GM18519 (cell line): Measurements from ENCODE around the gene VASH2.
"Not testable (repeated sequence)": the region's sequence is repeated elsewhere in the genome, so short reads cannot be mapped to it uniquely, and the experiment has no call there.

ENCODE experiments used
- ATAC-seq: cut with Tn5 transposase; IDR thresholded peaks from one replicate; pipeline ENCODE4 v1.9.1; 2021; ENCODE audit warnings: mild to moderate bottlenecking, moderate library complexity; ENCODE audit not compliant: unreplicated experiment, low FRiP score

VASH2 gene

DNA sequence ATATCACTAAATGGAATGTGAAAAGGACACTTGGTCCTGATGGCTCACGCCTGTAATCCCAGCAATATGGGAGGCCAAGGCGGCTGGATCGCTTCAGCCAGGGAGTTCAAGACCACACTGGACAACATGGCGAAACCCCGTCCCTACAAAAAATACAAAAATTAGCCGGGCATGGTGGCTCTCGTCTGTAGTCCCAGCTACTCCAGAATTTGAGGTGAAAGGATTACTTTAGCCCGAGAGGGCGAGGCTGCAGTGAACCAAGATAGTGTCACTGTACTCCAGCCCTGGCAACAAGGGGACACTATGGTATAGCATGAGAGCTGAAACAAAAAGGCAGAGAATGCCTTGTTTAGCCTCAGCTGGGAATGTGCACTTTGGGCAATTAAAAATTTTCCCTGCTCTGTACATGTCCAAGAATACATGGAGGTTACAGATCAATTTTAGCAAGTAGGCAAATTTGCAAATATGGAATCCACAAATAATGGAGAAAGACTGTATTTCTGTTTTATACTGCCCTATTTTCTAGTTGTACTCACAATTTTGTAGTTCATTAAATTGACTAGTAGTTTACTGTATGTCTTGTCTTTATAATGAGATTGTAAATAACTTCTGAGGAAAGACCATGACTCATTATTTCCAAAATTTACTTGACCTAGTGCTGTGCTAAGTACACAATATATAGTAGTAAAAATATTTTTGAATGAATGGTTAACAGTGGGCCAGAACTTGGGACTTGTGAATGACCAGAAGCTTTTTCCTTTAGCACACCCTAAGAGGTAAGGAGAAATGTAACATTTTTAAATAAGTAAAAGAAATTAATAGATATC is 67.3 kb downstream of the VASH2 start:
- no peak for ATAC-seq

DNA sequence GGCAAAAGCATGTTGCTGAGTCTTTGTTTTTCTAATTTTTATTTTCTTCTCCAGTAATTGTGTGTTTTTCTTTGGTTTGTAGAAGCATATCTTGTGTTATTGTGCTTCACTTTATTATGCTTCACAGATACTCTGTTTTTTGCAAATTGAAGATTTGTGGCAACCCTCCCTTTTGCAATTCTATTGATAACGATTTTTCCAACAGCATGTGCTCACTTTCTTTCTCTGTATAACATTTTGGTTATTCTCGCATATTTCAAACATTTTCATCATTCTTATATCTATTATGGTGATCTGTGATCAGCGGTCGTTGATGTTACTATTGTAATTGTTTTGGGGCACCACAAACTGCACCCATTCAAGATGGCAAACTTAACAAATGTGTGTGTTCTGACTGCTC is 69.1 kb downstream of the VASH2 start:
- ATAC-seq, result no peak

DNA sequence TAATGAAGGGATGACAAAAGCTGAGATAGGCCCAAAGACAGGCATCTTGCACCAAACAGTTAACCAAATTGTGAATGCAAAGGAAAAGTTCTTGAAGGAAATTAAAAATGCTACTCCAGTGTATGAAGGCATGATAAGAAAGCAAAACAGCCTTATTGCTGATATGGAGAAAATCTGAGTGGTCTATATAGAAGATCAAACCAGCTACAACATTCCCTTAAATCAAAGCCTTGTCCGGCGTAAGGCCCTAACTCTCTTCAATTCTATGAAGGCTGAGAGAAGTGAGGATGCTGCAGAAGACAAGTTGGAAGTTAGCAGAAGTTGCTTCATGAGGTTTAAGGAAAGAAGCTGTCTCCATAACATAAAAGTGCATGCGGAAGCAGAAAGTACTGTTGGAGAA is 69.7 kb downstream of the VASH2 start:
- no peak for ATAC-seq

DNA sequence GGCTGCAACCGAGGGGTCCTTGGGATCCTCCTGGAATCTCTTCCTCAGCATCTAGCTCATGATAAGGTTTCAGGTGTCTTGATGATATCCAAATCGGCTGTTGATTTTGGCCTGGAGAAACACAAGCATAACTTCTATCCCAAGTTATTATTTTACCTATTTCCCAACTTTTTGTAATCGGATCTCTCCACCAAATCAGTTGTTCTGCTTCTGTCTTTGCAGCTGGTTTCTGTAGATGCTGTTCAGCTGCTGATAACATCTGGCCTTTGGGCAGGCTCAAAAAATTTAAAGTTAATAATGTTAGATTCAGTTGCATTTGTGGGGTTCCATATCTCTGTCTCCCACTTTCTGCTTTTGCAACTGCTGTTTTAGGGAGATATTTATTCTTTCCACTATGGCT is 76.7 kb downstream of the VASH2 start:
- not testable (repeated sequence) for ATAC-seq

DNA sequence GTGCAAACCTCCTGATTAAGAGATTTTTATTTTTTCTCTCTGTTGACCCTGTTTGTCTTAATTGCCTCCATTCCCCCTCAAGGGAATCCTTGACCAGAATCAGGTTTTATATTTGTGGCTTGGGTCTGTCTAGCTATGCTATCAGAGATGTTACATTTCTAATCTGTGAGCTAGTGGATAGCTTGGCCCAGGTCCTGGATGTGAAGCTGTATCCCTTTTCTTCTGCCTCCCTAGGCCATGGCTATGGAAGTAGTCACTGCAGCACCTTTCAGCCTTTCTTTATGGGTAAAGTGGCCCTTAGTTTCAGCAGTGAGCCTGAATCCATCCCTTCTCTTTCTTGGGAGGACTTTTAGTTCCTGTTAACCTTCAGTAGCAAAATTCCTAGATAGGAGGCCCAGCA is 82.3 kb downstream of the VASH2 start:
- ATAC-seq, result no peak

DNA sequence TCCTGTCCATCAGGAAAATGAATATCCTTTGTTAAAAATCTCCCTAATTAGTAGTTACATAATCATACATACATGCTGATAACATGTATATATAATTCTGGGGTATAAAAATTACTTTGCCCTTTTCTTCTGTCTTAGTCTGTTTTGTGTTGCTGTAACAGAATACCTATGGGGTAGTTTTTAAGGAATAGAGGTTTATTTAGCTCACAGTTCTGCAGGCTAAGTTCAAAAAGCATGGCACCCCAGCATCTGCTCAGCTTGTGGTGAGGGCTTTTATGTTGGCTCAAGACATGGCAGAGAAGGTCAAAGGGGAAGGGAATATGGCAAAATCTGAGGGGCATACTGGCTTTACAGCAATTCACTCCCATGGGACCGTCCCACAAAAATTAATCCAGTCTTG is 84.4 kb downstream of the VASH2 start:
- no peak for ATAC-seq

DNA sequence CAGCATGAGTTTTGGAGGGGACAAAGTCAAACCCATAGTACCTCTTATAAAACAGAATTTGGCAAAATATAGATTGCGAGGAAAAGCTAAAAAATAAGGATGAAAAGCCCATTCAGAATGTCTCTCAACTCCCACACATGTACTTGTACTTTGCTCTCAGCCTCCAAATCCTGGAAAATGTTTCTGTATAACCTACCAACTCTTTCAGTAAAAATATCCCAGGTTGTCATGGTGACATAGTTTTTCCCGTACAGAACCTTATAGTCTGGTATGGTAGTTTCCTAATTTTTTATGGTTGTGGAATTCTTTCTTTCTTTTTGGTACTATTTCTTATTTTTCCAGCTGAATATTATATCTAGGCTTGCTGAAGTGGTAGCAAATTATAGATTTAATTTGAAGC is 85.2 kb downstream of the VASH2 start:
- ATAC-seq, result no peak
